Lung (tissue), 12 donors: ENCODE measurements around the gene MAML3. TPM values are rescaled to one million over a fixed set of nuclear protein-coding genes. Genes with fewer than 3 reads are reported as not detected.

ENCODE experiments used
- ATAC-seq: fragments of 200-7000 bp; cut with Tn5 transposase; one replicate; pipeline ENCODE4 v1.9.1; 2020; ENCODE audit warnings: moderate number of reproducible peaks; ENCODE audit not compliant: insufficient read depth, low FRiP score
- DNase-seq, 3 donors: peaks; one replicate each; pipeline ENCODE4 v3.0.0-alpha.2; 2013 to 2017
- H3K27ac ChIP-seq, 2 donors: one replicate each; pipeline ENCODE4 v1.5.1; 2013; ENCODE audit warnings: mild to moderate bottlenecking in 2 of 2, moderate library complexity in 2 of 2, control low read depth in 1 of 2, inconsistent platforms in 1 of 2, low read depth in 1 of 2, low read length in 1 of 2
- H3K27me3 ChIP-seq, 3 donors: one replicate each; pipeline ENCODE4 v1.5.1; 2013; ENCODE audit warnings: low read length in 2 of 3; ENCODE audit not compliant: control insufficient read depth in 3 of 3, insufficient read depth in 3 of 3
- H3K36me3 ChIP-seq, 4 donors: one replicate each; pipeline ENCODE4 v1.5.1; 2013; ENCODE audit warnings: low read length in 4 of 4, mild to moderate bottlenecking in 1 of 4, moderate library complexity in 1 of 4; ENCODE audit not compliant: control insufficient read depth in 4 of 4, insufficient read depth in 4 of 4
- H3K4me1 ChIP-seq, 5 donors: one replicate each; pipeline ENCODE4 v1.5.1; 2013; ENCODE audit warnings: low read length in 5 of 5, mild to moderate bottlenecking in 2 of 5, moderate library complexity in 1 of 5; ENCODE audit not compliant: control insufficient read depth in 5 of 5, insufficient read depth in 5 of 5
- H3K4me3 ChIP-seq: one replicate; pipeline ENCODE4 v1.5.1; 2013; ENCODE audit warnings: mild to moderate bottlenecking, control low read depth, moderate library complexity
- H3K9ac ChIP-seq, 2 donors: one replicate each; pipeline ENCODE4 v1.5.1; 2013; ENCODE audit warnings: low read length in 2 of 2, control low read depth in 1 of 2; ENCODE audit not compliant: insufficient read depth in 1 of 2
- H3K9me3 ChIP-seq, 4 donors: one replicate each; pipeline ENCODE4 v1.5.1; 2013; ENCODE audit warnings: low read length in 3 of 4, mild to moderate bottlenecking in 1 of 4, moderate library complexity in 1 of 4; ENCODE audit not compliant: control insufficient read depth in 4 of 4, insufficient read depth in 3 of 4
- WGBS, 2 donors: extraction: QIAGEN DNeasy Blood & Tissue Kit; methylation state at CpG; one replicate each; pipeline ENCODE4 v1.1.7; 2013; 5-methylcytosine and 5-hydroxymethylcytosine counted together
- polyA plus RNA-seq, 2 donors: library from polyadenylated mRNA; stranded (reverse); fragments of 200-250 nt; gene quantifications; one replicate each; pipeline ENCODE4 v1.2.1, GENCODE V29; 2013
- total RNA-seq, 2 donors: library from RNA; depleted of rRNA in 1 of 2; stranded (reverse); fragments of >200 nt in 1 of 2; gene quantifications; one replicate each; pipeline ENCODE4 v1.2.1, GENCODE V29; 2014 to 2021
- TF ChIP-seq, protein P1 (sequence below): IDR thresholded peaks from 2 replicates; pipeline ENCODE4 v1.5.1; 2012; ENCODE audit warnings: mild to moderate bottlenecking; ENCODE audit errors: control extremely low read depth, extremely low read depth
- donor health status: control.
- donor health status: control.
- donor health status: Bipolar disorder and iron deficiency.
- donor health status: healthy.
- donor health status: DM: yes; HTN: yes; CAD: no.

The MAML3 gene
- total and polyA plus RNA-seq, 4 donors = 3.0 to 16.4 (median 8.5) TPM

GRCh38 chr4:139966383-139966782, 187.6 kb downstream of the MAML3 start:
- Histone ChIP-seq H3K27me3 (no peaks in the 10 kb centered on the region), H3K9ac (no peak overlapping the region), H3K9me3 (peaks cover 0 to 1% (median 0%) of the 10 kb centered on the region in 4 donors), H3K27ac (no peak overlapping the region), H3K4me1 (peaks cover 3 to 43% (median 16%) of the 10 kb centered on the region in 5 donors), H3K36me3 (no peaks in the 10 kb centered on the region), H3K4me3 (no peak overlapping the region)
- ATAC-seq (no peak), DNase-seq (no peak)
- 89 to 92% methylated on average over 4 of the region's 4 CpGs for WGBS, 2 donors
- TF ChIP-seq, protein P1, sequence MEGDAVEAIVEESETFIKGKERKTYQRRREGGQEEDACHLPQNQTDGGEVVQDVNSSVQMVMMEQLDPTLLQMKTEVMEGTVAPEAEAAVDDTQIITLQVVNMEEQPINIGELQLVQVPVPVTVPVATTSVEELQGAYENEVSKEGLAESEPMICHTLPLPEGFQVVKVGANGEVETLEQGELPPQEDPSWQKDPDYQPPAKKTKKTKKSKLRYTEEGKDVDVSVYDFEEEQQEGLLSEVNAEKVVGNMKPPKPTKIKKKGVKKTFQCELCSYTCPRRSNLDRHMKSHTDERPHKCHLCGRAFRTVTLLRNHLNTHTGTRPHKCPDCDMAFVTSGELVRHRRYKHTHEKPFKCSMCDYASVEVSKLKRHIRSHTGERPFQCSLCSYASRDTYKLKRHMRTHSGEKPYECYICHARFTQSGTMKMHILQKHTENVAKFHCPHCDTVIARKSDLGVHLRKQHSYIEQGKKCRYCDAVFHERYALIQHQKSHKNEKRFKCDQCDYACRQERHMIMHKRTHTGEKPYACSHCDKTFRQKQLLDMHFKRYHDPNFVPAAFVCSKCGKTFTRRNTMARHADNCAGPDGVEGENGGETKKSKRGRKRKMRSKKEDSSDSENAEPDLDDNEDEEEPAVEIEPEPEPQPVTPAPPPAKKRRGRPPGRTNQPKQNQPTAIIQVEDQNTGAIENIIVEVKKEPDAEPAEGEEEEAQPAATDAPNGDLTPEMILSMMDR = no peak

DNA sequence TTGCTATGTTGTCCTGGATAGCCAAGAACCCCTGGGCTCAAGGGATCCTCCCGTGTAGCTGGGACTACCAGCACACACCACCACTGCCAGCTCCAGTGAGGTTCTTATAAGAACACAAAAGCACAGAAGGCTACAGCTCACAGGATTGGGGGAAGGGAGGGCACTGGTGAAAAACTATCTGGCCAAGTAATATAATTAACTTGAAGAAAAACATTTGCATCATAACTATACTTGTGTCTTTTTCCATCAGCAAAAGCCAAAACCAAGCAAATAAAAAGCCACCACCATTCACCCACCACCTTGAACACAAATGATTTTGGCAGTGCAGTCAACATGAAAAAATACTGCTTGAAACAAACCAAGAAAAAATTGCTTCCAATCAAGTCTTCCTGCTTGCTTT, 188.2 kb downstream of the MAML3 start:
- WGBS, 2 donors = 40 to 83% methylated on average over 1 of the region's 1 CpG
- no peak for ATAC-seq
- DNase-seq = peak in 2 of 3 donors; percentile 60 to 70
- H3K27me3 ChIP-seq = no peaks in the 10 kb centered on the region
- no peak overlapping the region for H3K9ac ChIP-seq
- TF ChIP-seq, protein P1 = no peak
- peaks cover 0 to 1% (median 0%) of the 10 kb centered on the region in 4 donors for H3K9me3 ChIP-seq
- H3K36me3 ChIP-seq = no peaks in the 10 kb centered on the region
- no peak overlapping the region for H3K4me3 ChIP-seq
- H3K27ac ChIP-seq = no peak overlapping the region
- peaks cover 3 to 43% (median 16%) of the 10 kb centered on the region in 5 donors for H3K4me1 ChIP-seq

- peaks cover 3 to 43% (median 16%) of the 10 kb centered on the region in 5 donors for H3K4me1 ChIP-seq
- H3K9ac ChIP-seq = no peak overlapping the region
- H3K27me3 ChIP-seq = no peaks in the 10 kb centered on the region
- H3K9me3 ChIP-seq = no peaks in the 10 kb centered on the region
- ATAC-seq = no peak
- no peak overlapping the region for H3K27ac ChIP-seq
- 91 to 97% methylated on average over 1 of the region's 1 CpG for WGBS, 2 donors
- no peak overlapping the region for H3K4me3 ChIP-seq
- TF ChIP-seq, protein P1 = no peak
- no peaks in the 10 kb centered on the region for H3K36me3 ChIP-seq
- DNase-seq = no peak
These were observed 190.3 kb downstream of the MAML3 start for GRCh38 chr4:139963708-139964107.

- H3K4me3 ChIP-seq = no peak overlapping the region
- 55 to 78% methylated on average over 2 of the region's 2 CpGs for WGBS, 2 donors
- H3K9ac ChIP-seq = no peak overlapping the region
- H3K27ac ChIP-seq = no peak overlapping the region
- TF ChIP-seq, protein P1 = no peak
- no peaks in the 10 kb centered on the region for H3K9me3 ChIP-seq
- peaks cover 2 to 37% (median 11%) of the 10 kb centered on the region in 5 donors for H3K4me1 ChIP-seq
- ATAC-seq (no peak), DNase-seq (peak in 1 of 3 donors; percentile 40)
- no peaks in the 10 kb centered on the region for H3K27me3 ChIP-seq
- H3K36me3 ChIP-seq = no peaks in the 10 kb centered on the region
These were observed 191.8 kb downstream of the MAML3 start for GRCh38 chr4:139962130-139962684.
